ENCODE results near the gene EIPR1. TPM values are rescaled to one million over a fixed set of nuclear protein-coding genes. Genes with fewer than 3 reads are reported as not detected.
"Not testable (repeated sequence)": the region's sequence is repeated elsewhere in the genome, so short reads cannot be mapped to it uniquely, and the experiment has no call there.

EIPR1 gene
- polyA plus RNA-seq, 1 experiment: 49.2 TPM

GRCh38 chr2:3184167-3184566 is 193.5 kb downstream of the EIPR1 start:
- no peak for TF ChIP-seq CTCF (IDR thresholded peaks at IDR 0.05; ENCODE audit: insufficient read depth, low read depth, low read length)
- Histone ChIP-seq H3K36me3 (ENCODE audit: control insufficient read depth, insufficient read depth, low read length) (0 out of 2 replicates have a peak, but pooled peaks cover 2% of the 10 kb centered on the region), H3K27me3 (ENCODE audit: control insufficient read depth, insufficient read depth, low read length) (no peaks in the 10 kb centered on the region), H3K4me3 (ENCODE audit: low read depth, low read length) (no peak overlapping the region)
- CTCF ChIA-PET: no interaction called here
- no peak for DNase-seq (ENCODE audit: low read depth)
- POLR2A ChIA-PET: no interaction called here

GRCh38 chr2:3183766-3184165 is 193.9 kb downstream of the EIPR1 start:
- DNase-seq (ENCODE audit: low read depth): no peak
- no peak overlapping the region for H3K4me3 ChIP-seq (ENCODE audit: low read depth, low read length)
- no peaks in the 10 kb centered on the region for H3K27me3 ChIP-seq (ENCODE audit: control insufficient read depth, insufficient read depth, low read length)
- POLR2A ChIA-PET: no interaction called here
- CTCF ChIA-PET: no interaction called here
- 0 out of 2 replicates have a peak, but pooled peaks cover 2% of the 10 kb centered on the region for H3K36me3 ChIP-seq (ENCODE audit: control insufficient read depth, insufficient read depth, low read length)
- no peak for TF ChIP-seq CTCF (IDR thresholded peaks at IDR 0.05; ENCODE audit: insufficient read depth, low read depth, low read length)

DNA sequence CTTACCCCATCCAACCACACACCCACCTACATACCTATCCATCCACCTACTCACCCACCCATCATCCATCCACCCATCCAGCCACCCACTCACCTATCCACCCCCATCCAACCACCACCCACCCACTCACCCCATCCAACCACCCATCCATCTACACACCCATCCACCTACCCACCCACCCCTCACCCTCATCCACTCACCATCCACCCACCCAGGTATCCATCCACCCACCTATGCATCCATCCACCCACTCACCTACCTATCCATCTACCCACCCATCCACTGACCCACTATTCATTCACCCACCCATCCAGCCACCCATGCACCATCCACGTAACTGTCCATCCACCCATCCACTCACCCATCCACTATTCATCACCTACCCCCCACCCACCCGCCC is 194.8 kb downstream of the EIPR1 start:
- Histone ChIP-seq H3K4me3 (ENCODE audit: low read depth, low read length) (no peak overlapping the region), H3K27me3 (ENCODE audit: control insufficient read depth, insufficient read depth, low read length) (no peaks in the 10 kb centered on the region), H3K36me3 (ENCODE audit: control insufficient read depth, insufficient read depth, low read length) (0 out of 2 replicates have a peak, but pooled peaks cover 2% of the 10 kb centered on the region)
- TF ChIP-seq CTCF (IDR thresholded peaks at IDR 0.05; ENCODE audit: insufficient read depth, low read depth, low read length): no peak
- CTCF ChIA-PET: no interaction called here
- DNase-seq (ENCODE audit: low read depth): no peak
- POLR2A ChIA-PET: no interaction called here

GRCh38 chr2:3181416-3182010 is 196.1 kb downstream of the EIPR1 start:
- no peaks in the 10 kb centered on the region for H3K27me3 ChIP-seq (ENCODE audit: control insufficient read depth, insufficient read depth, low read length)
- no peak overlapping the region for H3K4me3 ChIP-seq (ENCODE audit: low read depth, low read length)
- ChIA-PET CTCF (no interaction called here), POLR2A (no interaction called here)
- H3K36me3 ChIP-seq (ENCODE audit: control insufficient read depth, insufficient read depth, low read length): 0 out of 2 replicates have a peak, but pooled peaks cover 3% of the 10 kb centered on the region
- no peak for DNase-seq (ENCODE audit: low read depth)
- no peak for TF ChIP-seq CTCF (IDR thresholded peaks at IDR 0.05; ENCODE audit: insufficient read depth, low read depth, low read length)

- H3K36me3 ChIP-seq (ENCODE audit: control insufficient read depth, insufficient read depth, low read length); CTCF ChIA-PET; H3K4me3 ChIP-seq (ENCODE audit: low read depth, low read length); DNase-seq (ENCODE audit: low read depth); H3K27me3 ChIP-seq (ENCODE audit: control insufficient read depth, insufficient read depth, low read length); POLR2A ChIA-PET: not testable (repeated sequence)
Measured at GRCh38 chr2:3180909-3181221, 196.8 kb downstream of the EIPR1 start.
